ENCODE data around the gene SMYD3. TPM values are rescaled to one million over a fixed set of nuclear protein-coding genes. Genes with fewer than 3 reads are reported as not detected.

The SMYD3 gene
- total RNA-seq, 1 donor from 2014 or later: 31.9 TPM

GRCh38 chr1:245701631-245702030 lies 805.4 kb downstream of the SMYD3 start:
- Mint-ChIP-seq H3K4me1 (ENCODE audit: low read depth) (no peaks in the 10 kb centered on the region), H3K27ac (no peak overlapping the region), H3K27me3 (no peaks in the 10 kb centered on the region), H3K9me3 (ENCODE audit: low read depth) (no peaks in the 10 kb centered on the region), H3K4me3 (ENCODE audit: low read depth) (no peak overlapping the region), H3K36me3 (ENCODE audit: insufficient read depth) (peaks cover 5% of the 10 kb centered on the region)
- no peak for DNase-seq (ENCODE audit: low spot score, unreplicated experiment)
- no peak for TF ChIP-seq CTCF (IDR thresholded peaks at IDR 0.05; ENCODE audit: unreplicated experiment)

- H3K27ac Mint-ChIP-seq: no peak overlapping the region
- H3K4me3 Mint-ChIP-seq (ENCODE audit: low read depth): no peak overlapping the region
- no peaks in the 10 kb centered on the region for H3K27me3 Mint-ChIP-seq
- no peak for DNase-seq (ENCODE audit: low spot score, unreplicated experiment)
- no peaks in the 10 kb centered on the region for H3K9me3 Mint-ChIP-seq (ENCODE audit: low read depth)
- H3K4me1 Mint-ChIP-seq (ENCODE audit: low read depth): no peaks in the 10 kb centered on the region
- peaks cover 5% of the 10 kb centered on the region for H3K36me3 Mint-ChIP-seq (ENCODE audit: insufficient read depth)
- TF ChIP-seq CTCF (IDR thresholded peaks at IDR 0.05; ENCODE audit: unreplicated experiment): no peak
Observed at GRCh38 chr1:245700631-245701030, 806.4 kb downstream of the SMYD3 start.

Other genes with a start within 250 kb of the SMYD3 start
- 11.6 and 12.4 TPM in 2 replicates for gene TFB2M, start 59.0 kb upstream of the SMYD3 start, total RNA-seq
- gene CNST, start 59.2 kb upstream of the SMYD3 start, total RNA-seq: 25.4 and 28.3 TPM in 2 replicates
- 41.3 and 43.3 TPM in 2 replicates for gene SCCPDH, start 217.1 kb upstream of the SMYD3 start, total RNA-seq

Data from progenitor cell of endocrine pancreas (in vitro differentiated cells).